Measurements from ENCODE around the gene UNC5C. TPM values are rescaled to one million over a fixed set of nuclear protein-coding genes. Genes with fewer than 3 reads are reported as not detected.

The UNC5C gene
- total and polyA plus RNA-seq, 10 of the 15 experiments (the other 5 are each of a cell fraction or from before 2014, with no cell fraction given): 0.02 to 2.0 (median 0.15) TPM; not detected in 1

DNA sequence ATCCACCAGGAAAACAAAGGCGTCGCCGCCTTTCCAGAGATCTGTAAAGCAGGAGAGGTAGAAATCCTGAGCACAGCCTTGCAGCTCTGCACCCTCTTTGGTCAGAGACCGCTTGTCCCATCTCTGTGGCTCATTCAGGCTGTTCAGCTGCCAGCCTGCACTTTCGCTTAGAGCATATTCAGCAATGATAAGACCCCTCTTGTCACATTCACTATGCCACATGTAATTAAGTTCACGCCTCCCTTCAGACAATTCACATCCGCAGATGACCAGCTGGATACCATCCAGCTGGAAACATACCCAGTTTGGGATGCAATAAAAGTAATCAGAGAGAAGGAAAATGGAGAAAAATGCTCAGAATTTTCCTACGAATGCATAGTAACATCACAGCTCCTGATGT, 335.4 kb downstream of the UNC5C start (continued):
- TF ChIP-seq, protein P1, sequence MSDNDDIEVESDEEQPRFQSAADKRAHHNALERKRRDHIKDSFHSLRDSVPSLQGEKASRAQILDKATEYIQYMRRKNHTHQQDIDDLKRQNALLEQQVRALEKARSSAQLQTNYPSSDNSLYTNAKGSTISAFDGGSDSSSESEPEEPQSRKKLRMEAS (IDR thresholded peaks at IDR 0.05; ENCODE audit: low read depth, low read length): no peak

DNA sequence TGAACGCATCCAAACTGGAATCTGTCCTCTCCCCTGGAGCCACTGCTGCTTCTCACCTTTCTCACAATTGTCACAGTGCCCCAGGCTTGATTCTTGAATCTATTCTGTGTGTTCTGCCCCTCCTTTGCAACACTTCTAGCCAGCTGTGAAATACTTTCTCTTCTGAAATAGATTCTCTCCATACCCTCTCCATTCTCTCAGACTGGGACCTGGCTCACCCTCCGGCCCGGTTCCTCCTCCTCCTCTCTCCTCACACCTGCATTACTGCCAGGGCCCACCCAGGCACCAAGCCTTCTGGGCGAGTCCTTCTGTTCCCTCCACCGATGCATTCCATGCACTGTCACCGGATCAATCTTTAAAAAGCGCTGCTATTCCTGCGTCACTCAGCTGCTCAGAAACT, 336.1 kb downstream of the UNC5C start:
- Histone ChIP-seq H3K4me2 (ENCODE audit: control insufficient read depth, insufficient read depth) (no peak overlapping the region), H3K4me1 (ENCODE audit: control insufficient read depth, insufficient read depth, low read length) (no peaks in the 10 kb centered on the region), H3K4me3 (no peak overlapping the region), H3K79me2 (ENCODE audit: control insufficient read depth, insufficient read depth, low read length) (no peaks in the 10 kb centered on the region), H3K9me3 (replicated peaks; ENCODE audit: control insufficient read depth, insufficient read depth, low read length) (no peaks in the 10 kb centered on the region), H3K36me3 (ENCODE audit: control insufficient read depth in 2 of 2, insufficient read depth in 2 of 2, low read length in 1 of 2) (no peaks in the 10 kb centered on the region), H2AFZ (ENCODE audit: control insufficient read depth, low read depth, low read length) (no peak overlapping the region), H3K27ac (ENCODE audit: control insufficient read depth, insufficient read depth) (no peak overlapping the region), H3K9ac (ENCODE audit: control insufficient read depth, insufficient read depth, low read length) (no peak overlapping the region), H4K20me1 (ENCODE audit: control insufficient read depth, insufficient read depth) (no peaks in the 10 kb centered on the region), H3K27me3 (replicated peaks in 1 of 2; ENCODE audit: control insufficient read depth in 2 of 2, insufficient read depth in 2 of 2, low read length in 1 of 2) (no peaks in the 10 kb centered on the region)
- ChIA-PET SMC1A (ENCODE audit: uncharacterized antibody, unreplicated experiment) (no interaction called here), CTCF (no interaction called here), RAD21 (ENCODE audit: unreplicated experiment) (no interaction called here), POLR2A (no interaction called here)
- TF ChIP-seq ZNF384 (IDR thresholded peaks at IDR 0.05; ENCODE audit: borderline replicate concordance, low read depth, low read length): no peak
- TF ChIP-seq, protein P2, sequence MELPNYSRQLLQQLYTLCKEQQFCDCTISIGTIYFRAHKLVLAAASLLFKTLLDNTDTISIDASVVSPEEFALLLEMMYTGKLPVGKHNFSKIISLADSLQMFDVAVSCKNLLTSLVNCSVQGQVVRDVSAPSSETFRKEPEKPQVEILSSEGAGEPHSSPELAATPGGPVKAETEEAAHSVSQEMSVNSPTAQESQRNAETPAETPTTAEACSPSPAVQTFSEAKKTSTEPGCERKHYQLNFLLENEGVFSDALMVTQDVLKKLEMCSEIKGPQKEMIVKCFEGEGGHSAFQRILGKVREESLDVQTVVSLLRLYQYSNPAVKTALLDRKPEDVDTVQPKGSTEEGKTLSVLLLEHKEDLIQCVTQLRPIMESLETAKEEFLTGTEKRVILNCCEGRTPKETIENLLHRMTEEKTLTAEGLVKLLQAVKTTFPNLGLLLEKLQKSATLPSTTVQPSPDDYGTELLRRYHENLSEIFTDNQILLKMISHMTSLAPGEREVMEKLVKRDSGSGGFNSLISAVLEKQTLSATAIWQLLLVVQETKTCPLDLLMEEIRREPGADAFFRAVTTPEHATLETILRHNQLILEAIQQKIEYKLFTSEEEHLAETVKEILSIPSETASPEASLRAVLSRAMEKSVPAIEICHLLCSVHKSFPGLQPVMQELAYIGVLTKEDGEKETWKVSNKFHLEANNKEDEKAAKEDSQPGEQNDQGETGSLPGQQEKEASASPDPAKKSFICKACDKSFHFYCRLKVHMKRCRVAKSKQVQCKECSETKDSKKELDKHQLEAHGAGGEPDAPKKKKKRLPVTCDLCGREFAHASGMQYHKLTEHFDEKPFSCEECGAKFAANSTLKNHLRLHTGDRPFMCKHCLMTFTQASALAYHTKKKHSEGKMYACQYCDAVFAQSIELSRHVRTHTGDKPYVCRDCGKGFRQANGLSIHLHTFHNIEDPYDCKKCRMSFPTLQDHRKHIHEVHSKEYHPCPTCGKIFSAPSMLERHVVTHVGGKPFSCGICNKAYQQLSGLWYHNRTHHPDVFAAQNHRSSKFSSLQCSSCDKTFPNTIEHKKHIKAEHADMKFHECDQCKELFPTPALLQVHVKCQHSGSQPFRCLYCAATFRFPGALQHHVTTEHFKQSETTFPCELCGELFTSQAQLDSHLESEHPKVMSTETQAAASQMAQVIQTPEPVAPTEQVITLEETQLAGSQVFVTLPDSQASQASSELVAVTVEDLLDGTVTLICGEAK (IDR thresholded peaks at IDR 0.05; ENCODE audit: borderline replicate concordance): no peak
- TF ChIP-seq, protein P3, sequence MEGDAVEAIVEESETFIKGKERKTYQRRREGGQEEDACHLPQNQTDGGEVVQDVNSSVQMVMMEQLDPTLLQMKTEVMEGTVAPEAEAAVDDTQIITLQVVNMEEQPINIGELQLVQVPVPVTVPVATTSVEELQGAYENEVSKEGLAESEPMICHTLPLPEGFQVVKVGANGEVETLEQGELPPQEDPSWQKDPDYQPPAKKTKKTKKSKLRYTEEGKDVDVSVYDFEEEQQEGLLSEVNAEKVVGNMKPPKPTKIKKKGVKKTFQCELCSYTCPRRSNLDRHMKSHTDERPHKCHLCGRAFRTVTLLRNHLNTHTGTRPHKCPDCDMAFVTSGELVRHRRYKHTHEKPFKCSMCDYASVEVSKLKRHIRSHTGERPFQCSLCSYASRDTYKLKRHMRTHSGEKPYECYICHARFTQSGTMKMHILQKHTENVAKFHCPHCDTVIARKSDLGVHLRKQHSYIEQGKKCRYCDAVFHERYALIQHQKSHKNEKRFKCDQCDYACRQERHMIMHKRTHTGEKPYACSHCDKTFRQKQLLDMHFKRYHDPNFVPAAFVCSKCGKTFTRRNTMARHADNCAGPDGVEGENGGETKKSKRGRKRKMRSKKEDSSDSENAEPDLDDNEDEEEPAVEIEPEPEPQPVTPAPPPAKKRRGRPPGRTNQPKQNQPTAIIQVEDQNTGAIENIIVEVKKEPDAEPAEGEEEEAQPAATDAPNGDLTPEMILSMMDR (IDR thresholded peaks at IDR 0.05 in 2 of 3, conservative IDR thresholded peaks at IDR 0.05 in 1 of 3; ENCODE audit: control insufficient read depth in 2 of 3, extremely low read depth in 1 of 3, insufficient read depth in 1 of 3, low read depth in 3 of 3, low read length in 3 of 3): no peak
- TF ChIP-seq RFX5 (IDR thresholded peaks at IDR 0.05; ENCODE audit: low read depth, low read length): no peak
- TF ChIP-seq SREBF1 (IDR thresholded peaks at IDR 0.05; ENCODE audit: low read length): no peak
- TF ChIP-seq ZNF207 (IDR thresholded peaks at IDR 0.05; ENCODE audit: borderline replicate concordance): no peak
- TF ChIP-seq POLR2AphosphoS2 (IDR thresholded peaks at IDR 0.05; ENCODE audit: low read depth, low read length): no peak
- no peak for TF ChIP-seq TAF1 (IDR thresholded peaks at IDR 0.05; ENCODE audit: borderline replicate concordance, low read depth, low read length)
- no peak for TF ChIP-seq POLR2AphosphoS5 (IDR thresholded peaks at IDR 0.05; ENCODE audit: low read length)
- TF ChIP-seq POLR2A (IDR thresholded peaks at IDR 0.05; ENCODE audit: low read depth, low read length): no peak
- no peak for TF ChIP-seq FOS (IDR thresholded peaks at IDR 0.05; ENCODE audit: borderline replicate concordance, extremely low read depth, insufficient read length)
- no peak for TF ChIP-seq HDAC2 (IDR thresholded peaks at IDR 0.05)
- no peak for TF ChIP-seq MTA3 (IDR thresholded peaks at IDR 0.05; ENCODE audit: borderline replicate concordance, low read length)
- 35% methylated on average over 8 of the region's 8 CpGs for WGBS (ENCODE audit: insufficient coverage, insufficient replicate concordance, low lambda C conversion rate, missing lambda C conversion rate)
- intact Hi-C loops (cut with micrococcal nuclease; ENCODE audit: unreplicated experiment): no loop called here
- DNase-seq (ENCODE audit: low read depth, low spot score) (no peak), FAIRE-seq (no peak), ATAC-seq (no peak)
- in situ Hi-C loops (cut with MboI): no loop called here
- no TSS peak for BruUV-seq (replicated peaks)

All from GM12878 (cell line).